Putamen (tissue), 1 donor: Measurements from ENCODE around the gene MIPOL1.

Experiments used
- DNase-seq: peaks from one replicate; pipeline ENCODE4 v3.0.0-alpha.2; 2016; ENCODE audit warnings: low spot score

Gene MIPOL1

GRCh38 chr14:37597914-37598746 is 400.4 kb downstream of the MIPOL1 start:
- DNase-seq, result no peak

DNA sequence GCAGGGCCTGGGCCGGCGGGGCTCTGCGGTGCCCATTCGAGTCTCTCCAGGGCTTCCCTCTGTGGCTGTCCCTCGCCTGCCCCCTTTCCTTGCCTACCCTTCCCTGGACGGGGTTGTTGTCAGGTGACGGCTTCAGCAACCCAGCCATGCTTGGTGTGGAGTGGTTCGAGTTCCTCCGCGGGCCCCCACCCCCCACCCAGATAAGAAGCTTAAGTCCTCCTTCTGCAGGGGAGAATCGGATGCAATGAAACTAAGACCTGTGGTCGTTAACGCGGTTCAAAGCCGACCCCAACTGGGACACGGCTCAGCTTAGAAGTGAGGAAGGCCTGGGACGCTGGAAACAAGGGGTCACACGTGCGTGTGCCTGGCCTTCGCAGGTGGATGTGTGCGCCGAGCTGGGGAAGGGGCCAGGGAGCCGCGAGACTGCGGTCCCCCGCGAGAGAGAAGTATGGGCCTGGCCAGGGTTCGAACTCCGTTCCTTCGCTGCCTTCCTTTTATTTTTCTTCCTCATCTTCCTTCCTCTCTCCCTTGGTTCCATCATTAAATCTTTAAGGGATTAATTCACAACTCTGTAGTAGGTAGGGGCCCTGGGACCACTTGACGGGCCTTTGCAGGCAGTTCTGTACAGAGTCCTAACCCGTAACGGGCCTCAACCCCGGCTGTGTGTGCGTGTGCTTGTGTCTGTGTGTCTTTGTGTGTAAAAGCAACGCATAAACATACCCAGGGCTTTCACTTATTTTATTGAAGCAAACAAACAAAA is 401.2 kb downstream of the MIPOL1 start:
- DNase-seq, result no peak

DNA sequence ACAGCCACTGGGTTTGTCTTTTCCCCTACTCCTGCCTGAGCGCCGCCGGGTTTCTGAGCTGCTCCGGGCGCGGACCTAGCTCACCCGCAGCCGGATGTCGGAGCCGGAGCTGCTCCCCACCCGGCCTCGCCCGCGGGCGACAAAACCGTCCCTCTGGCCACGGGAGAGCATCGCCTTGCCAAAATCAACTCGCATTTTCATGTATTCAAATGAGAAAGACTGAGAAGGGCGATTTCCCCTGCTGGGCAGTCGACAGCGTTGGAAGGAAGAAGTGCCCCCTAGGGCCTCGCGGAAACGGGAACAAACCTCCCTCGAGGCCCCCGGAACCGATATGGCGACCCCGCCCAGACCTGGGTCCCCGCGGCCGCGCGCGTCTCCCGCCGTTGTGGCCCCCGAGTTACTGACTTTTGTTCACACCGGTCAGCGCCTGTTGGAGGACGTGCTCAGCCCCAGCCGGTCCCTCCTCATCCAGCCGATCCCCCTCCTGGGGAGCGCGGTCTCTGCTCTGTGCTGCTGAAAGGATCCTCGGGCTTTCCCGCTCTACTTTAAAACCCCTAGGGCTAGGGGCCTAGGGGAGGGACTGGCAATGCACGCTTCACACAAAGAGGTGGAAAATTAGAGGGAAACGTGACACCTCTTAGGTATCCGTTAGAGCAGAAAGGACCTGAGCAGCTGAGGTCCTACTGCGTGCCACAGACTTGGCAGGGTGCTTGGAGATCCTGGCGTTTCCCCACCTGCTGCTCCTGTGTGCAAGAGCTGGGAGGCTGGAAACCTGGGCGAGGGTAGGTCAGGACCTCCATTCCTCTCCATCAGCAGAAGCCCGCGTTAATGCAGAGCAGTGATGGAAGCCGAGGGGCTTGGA is 402.0 kb downstream of the MIPOL1 start:
- DNase-seq, result no peak

GRCh38 chr14:37600880-37601741 is 403.4 kb downstream of the MIPOL1 start:
- DNase-seq, result no peak

GRCh38 chr14:37601865-37602264 is 404.1 kb downstream of the MIPOL1 start:
- no peak for DNase-seq
